Effector memory CD4-positive, alpha-beta T cell (primary cell): ENCODE results near the gene RNF208.

Experiments
- DNase-seq, 3 donors: peaks; one replicate each; pipeline ENCODE4 v3.0.0-alpha.2; 2020
- H3K27ac ChIP-seq: 2 replicates; pipeline ENCODE4 v1.7.0; 2013; ENCODE audit warnings: mild to moderate bottlenecking, low read length, moderate library complexity; ENCODE audit not compliant: insufficient read depth, poor library complexity, severe bottlenecking
- H3K27me3 ChIP-seq: replicated peaks from 2 replicates; pipeline ENCODE4 v1.7.0; 2013; ENCODE audit warnings: mild to moderate bottlenecking, low read length; ENCODE audit not compliant: insufficient read depth, control insufficient read depth, poor library complexity, severe bottlenecking
- H3K36me3 ChIP-seq: 2 replicates; pipeline ENCODE4 v1.7.0; 2013; ENCODE audit warnings: mild to moderate bottlenecking, low read length, moderate library complexity; ENCODE audit not compliant: control insufficient read depth, insufficient read depth
- H3K4me1 ChIP-seq: 2 replicates; pipeline ENCODE4 v1.7.0; 2013; ENCODE audit warnings: low read length, mild to moderate bottlenecking; ENCODE audit not compliant: control insufficient read depth, insufficient read depth, poor library complexity, severe bottlenecking
- H3K4me3 ChIP-seq: 2 replicates; pipeline ENCODE4 v1.7.0; 2013; ENCODE audit warnings: low read length, low read depth, mild to moderate bottlenecking; ENCODE audit not compliant: insufficient read depth, poor library complexity, severe bottlenecking
- H3K9me3 ChIP-seq: 2 replicates; pipeline ENCODE4 v1.7.0; 2013; ENCODE audit warnings: mild to moderate bottlenecking, low read length, moderate library complexity; ENCODE audit not compliant: control insufficient read depth

The RNF208 gene

GRCh38 chr9:137182836-137183235 is 39.2 kb downstream of the RNF208 start:
- DNase-seq, result no peak
- Histone ChIP-seq H3K36me3 (peaks cover 75% of the 10 kb centered on the region), H3K27me3 (no peaks in the 10 kb centered on the region), H3K4me3 (no peak overlapping the region), H3K4me1 (peaks cover 21% of the 10 kb centered on the region), H3K27ac (no peak overlapping the region), H3K9me3 (no peaks in the 10 kb centered on the region)

- H3K27me3 ChIP-seq, result no peaks in the 10 kb centered on the region
- H3K27ac ChIP-seq, result no peak overlapping the region
- no peaks in the 10 kb centered on the region for H3K9me3 ChIP-seq
- H3K4me1 ChIP-seq, result peaks cover 10% of the 10 kb centered on the region
- no peak for DNase-seq
- H3K4me3 ChIP-seq, result no peak overlapping the region
- peaks cover 75% of the 10 kb centered on the region for H3K36me3 ChIP-seq
Observed at GRCh38 chr9:137181680-137182079, 40.4 kb downstream of the RNF208 start.

GRCh38 chr9:137180491-137180890 is 41.5 kb downstream of the RNF208 start:
- no peaks in the 10 kb centered on the region for H3K27me3 ChIP-seq
- no peaks in the 10 kb centered on the region for H3K4me1 ChIP-seq
- H3K9me3 ChIP-seq, result no peaks in the 10 kb centered on the region
- no peak overlapping the region for H3K27ac ChIP-seq
- no peak for DNase-seq
- no peak overlapping the region for H3K4me3 ChIP-seq
- peaks cover 67% of the 10 kb centered on the region for H3K36me3 ChIP-seq

GRCh38 chr9:137179761-137180160 is 42.3 kb downstream of the RNF208 start:
- no peak overlapping the region for H3K4me3 ChIP-seq
- H3K4me1 ChIP-seq, result no peaks in the 10 kb centered on the region
- DNase-seq, result no peak
- H3K9me3 ChIP-seq, result no peaks in the 10 kb centered on the region
- peaks cover 62% of the 10 kb centered on the region for H3K36me3 ChIP-seq
- H3K27me3 ChIP-seq, result no peaks in the 10 kb centered on the region
- H3K27ac ChIP-seq, result no peak overlapping the region

GRCh38 chr9:137178939-137179630 is 43.0 kb downstream of the RNF208 start:
- DNase-seq, result no peak
- no peak overlapping the region for H3K27ac ChIP-seq
- no peak overlapping the region for H3K4me3 ChIP-seq
- no peaks in the 10 kb centered on the region for H3K27me3 ChIP-seq
- H3K36me3 ChIP-seq, result peaks cover 55% of the 10 kb centered on the region
- no peaks in the 10 kb centered on the region for H3K9me3 ChIP-seq
- H3K4me1 ChIP-seq, result no peaks in the 10 kb centered on the region

- no peaks in the 10 kb centered on the region for H3K4me1 ChIP-seq
- DNase-seq, result no peak
- H3K27me3 ChIP-seq, result peaks cover 1% of the 10 kb centered on the region
- no peak overlapping the region for H3K27ac ChIP-seq
- H3K36me3 ChIP-seq, result peaks cover 48% of the 10 kb centered on the region
- H3K9me3 ChIP-seq, result no peaks in the 10 kb centered on the region
- no peak overlapping the region for H3K4me3 ChIP-seq
Observed at GRCh38 chr9:137178201-137178938, 43.7 kb downstream of the RNF208 start.

- no peak for DNase-seq
- no peak overlapping the region for H3K4me3 ChIP-seq
- H3K9me3 ChIP-seq, result no peaks in the 10 kb centered on the region
- H3K4me1 ChIP-seq, result no peaks in the 10 kb centered on the region
- peaks cover 5% of the 10 kb centered on the region for H3K27me3 ChIP-seq
- peaks cover 33% of the 10 kb centered on the region for H3K36me3 ChIP-seq
- no peak overlapping the region for H3K27ac ChIP-seq
Observed at GRCh38 chr9:137176302-137177182, 45.5 kb downstream of the RNF208 start.

- no peak overlapping the region for H3K27ac ChIP-seq
- no peaks in the 10 kb centered on the region for H3K4me1 ChIP-seq
- H3K9me3 ChIP-seq, result no peaks in the 10 kb centered on the region
- DNase-seq, result no peak
- no peak overlapping the region for H3K4me3 ChIP-seq
- peaks cover 13% of the 10 kb centered on the region for H3K27me3 ChIP-seq
- peaks cover 22% of the 10 kb centered on the region for H3K36me3 ChIP-seq
Observed at GRCh38 chr9:137175345-137175961, 46.6 kb downstream of the RNF208 start.

GRCh38 chr9:137174722-137175293 is 47.2 kb downstream of the RNF208 start:
- H3K4me1 ChIP-seq, result no peaks in the 10 kb centered on the region
- no peaks in the 10 kb centered on the region for H3K9me3 ChIP-seq
- peaks cover 19% of the 10 kb centered on the region for H3K27me3 ChIP-seq
- H3K36me3 ChIP-seq, result peaks cover 16% of the 10 kb centered on the region
- H3K27ac ChIP-seq, result no peak overlapping the region
- DNase-seq, result no peak
- no peak overlapping the region for H3K4me3 ChIP-seq
